Nephron (organoid): ENCODE data around the gene ENDOV.

Source experiments
- H3K27ac Mint-ChIP-seq, 3 experiments: 2 replicates each; pipeline ENCODE4 v1.8.0; 2020; ENCODE audit warnings: mixed read lengths in 3 of 3, mild to moderate bottlenecking in 2 of 3, moderate library complexity in 1 of 3
- H3K27me3 Mint-ChIP-seq: 2 replicates; pipeline ENCODE4 v1.8.0; 2021; ENCODE audit warnings: low read depth, mild to moderate bottlenecking, moderate library complexity, mixed read lengths
- H3K36me3 Mint-ChIP-seq: 2 replicates; pipeline ENCODE4 v1.8.0; 2020; ENCODE audit warnings: low read depth, mixed read lengths
- H3K4me1 Mint-ChIP-seq: 2 replicates; pipeline ENCODE4 v1.8.0; 2020; ENCODE audit warnings: mixed read lengths
- H3K4me3 Mint-ChIP-seq, 3 experiments: 2 replicates each; pipeline ENCODE4 v1.8.0; 2020; ENCODE audit warnings: mild to moderate bottlenecking in 3 of 3, mixed read lengths in 3 of 3, moderate library complexity in 2 of 3
- H3K9me3 Mint-ChIP-seq: 2 replicates; pipeline ENCODE4 v1.8.0; 2020; ENCODE audit warnings: mixed read lengths
- TF ChIP-seq, protein P1 (sequence below), 3 experiments: fragments of 200-600 bp; sonication (generic); IDR thresholded peaks; one replicate each; pipeline ENCODE4 v1.5.0; 2021; ENCODE audit warnings: antibody characterized with exemption in 3 of 3; ENCODE audit not compliant: unreplicated experiment in 3 of 3

ENDOV gene

DNA sequence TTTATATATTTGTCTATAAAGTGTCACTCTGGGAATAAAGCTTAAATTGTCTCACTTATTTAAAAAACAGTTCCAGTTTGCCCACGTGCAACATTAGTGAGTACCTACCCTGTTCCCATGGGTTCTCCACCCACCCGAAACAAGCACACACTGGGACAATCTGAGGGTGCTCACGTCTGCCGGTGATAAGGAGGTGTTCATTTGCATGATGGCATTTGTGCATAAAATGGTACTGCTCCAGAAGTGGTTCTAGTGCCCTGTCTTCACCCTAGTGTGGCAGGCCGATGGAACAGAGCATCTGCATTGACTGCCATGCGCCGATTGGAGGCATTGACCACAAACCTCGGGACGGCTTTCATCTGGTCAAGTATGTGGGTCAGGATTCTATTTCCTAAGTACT lies 35.6 kb upstream of the ENDOV start:
- H3K4me3 Mint-ChIP-seq = no peak overlapping the region
- TF ChIP-seq, protein P1, sequence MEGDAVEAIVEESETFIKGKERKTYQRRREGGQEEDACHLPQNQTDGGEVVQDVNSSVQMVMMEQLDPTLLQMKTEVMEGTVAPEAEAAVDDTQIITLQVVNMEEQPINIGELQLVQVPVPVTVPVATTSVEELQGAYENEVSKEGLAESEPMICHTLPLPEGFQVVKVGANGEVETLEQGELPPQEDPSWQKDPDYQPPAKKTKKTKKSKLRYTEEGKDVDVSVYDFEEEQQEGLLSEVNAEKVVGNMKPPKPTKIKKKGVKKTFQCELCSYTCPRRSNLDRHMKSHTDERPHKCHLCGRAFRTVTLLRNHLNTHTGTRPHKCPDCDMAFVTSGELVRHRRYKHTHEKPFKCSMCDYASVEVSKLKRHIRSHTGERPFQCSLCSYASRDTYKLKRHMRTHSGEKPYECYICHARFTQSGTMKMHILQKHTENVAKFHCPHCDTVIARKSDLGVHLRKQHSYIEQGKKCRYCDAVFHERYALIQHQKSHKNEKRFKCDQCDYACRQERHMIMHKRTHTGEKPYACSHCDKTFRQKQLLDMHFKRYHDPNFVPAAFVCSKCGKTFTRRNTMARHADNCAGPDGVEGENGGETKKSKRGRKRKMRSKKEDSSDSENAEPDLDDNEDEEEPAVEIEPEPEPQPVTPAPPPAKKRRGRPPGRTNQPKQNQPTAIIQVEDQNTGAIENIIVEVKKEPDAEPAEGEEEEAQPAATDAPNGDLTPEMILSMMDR (IDR thresholded peaks at IDR 0.05; ENCODE audit: unreplicated experiment in 3 of 3) = no peak
- no peaks in the 10 kb centered on the region for H3K9me3 Mint-ChIP-seq
- peaks cover 44% of the 10 kb centered on the region for H3K36me3 Mint-ChIP-seq
- peaks cover 20% of the 10 kb centered on the region for H3K4me1 Mint-ChIP-seq
- H3K27ac Mint-ChIP-seq = no peak overlapping the region
- no peaks in the 10 kb centered on the region for H3K27me3 Mint-ChIP-seq

DNA sequence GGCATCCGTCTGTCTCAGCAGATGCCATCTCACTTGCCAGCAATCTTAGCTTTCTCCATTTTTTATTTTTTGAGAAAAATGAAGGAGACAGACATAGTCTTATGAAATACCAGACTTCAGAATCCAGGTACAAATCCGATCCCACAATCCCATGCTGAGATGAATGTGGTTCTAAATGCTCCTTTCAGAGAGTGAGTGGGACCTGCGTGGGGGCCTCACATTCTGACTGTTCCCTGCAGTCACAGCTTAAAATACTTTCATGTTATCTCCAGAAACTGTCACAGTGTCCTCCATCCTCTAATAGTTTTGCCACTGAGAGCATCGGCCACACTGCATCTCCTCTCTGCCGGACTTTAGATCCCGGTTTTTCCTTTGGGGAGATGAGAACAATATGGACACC lies 34.9 kb upstream of the ENDOV start:
- Mint-ChIP-seq H3K4me1 (peaks cover 24% of the 10 kb centered on the region), H3K27me3 (no peaks in the 10 kb centered on the region), H3K4me3 (no peak overlapping the region), H3K36me3 (peaks cover 39% of the 10 kb centered on the region), H3K9me3 (no peaks in the 10 kb centered on the region), H3K27ac (no peak overlapping the region)
- TF ChIP-seq, protein P1 (IDR thresholded peaks at IDR 0.05; ENCODE audit: unreplicated experiment in 3 of 3) = no peak

DNA sequence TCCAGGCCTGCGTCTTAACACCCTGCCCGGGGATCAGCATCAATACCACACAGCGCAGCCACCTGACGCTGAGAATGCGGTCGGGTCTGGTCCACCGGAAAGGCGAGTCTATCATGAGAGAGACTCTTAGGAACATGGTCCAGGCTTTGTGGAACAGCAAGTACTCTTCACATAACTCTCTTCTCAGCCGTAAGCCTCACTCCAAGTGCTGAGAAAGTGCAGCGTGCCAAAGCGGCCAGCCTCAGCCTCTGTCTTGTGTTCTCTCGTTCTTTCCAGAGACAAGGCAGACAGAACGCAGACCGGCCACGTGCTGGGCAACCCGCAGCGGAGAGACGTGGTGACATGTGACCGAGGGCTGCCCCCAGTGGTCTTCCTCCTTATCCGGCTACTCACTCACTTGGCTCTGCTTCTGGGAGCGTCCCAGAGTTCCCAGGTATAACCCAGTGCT lies 34.4 kb upstream of the ENDOV start:
- Mint-ChIP-seq H3K27me3 (no peaks in the 10 kb centered on the region), H3K9me3 (no peaks in the 10 kb centered on the region), H3K36me3 (peaks cover 39% of the 10 kb centered on the region), H3K4me1 (peaks cover 28% of the 10 kb centered on the region), H3K27ac (no peak overlapping the region), H3K4me3 (no peak overlapping the region)
- TF ChIP-seq, protein P1 (IDR thresholded peaks at IDR 0.05; ENCODE audit: unreplicated experiment in 3 of 3) = no peak

DNA sequence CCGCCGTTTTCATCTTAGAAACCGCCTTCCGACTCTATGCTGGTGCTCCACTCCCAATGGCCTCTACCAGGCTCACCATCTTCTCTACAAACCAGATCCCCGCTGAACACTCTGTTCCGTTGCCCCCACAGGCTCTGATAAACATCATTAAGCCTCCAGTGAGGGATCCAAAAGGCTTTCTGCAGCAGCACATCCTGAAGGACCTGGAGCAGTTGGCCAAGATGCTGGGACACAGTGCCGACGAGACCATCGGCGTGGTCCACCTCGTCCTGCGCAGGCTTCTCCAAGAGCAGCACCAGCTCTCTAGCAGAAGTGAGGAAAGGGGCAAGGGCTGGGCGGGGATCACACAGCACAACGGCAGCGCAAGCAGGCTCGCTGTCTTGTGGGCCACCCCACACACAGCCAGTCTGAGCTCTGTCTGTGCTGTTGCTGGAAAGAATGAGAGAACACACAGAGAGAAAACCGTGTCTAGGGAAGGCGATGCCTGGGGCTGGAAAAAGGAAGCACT lies 33.5 kb upstream of the ENDOV start:
- Mint-ChIP-seq H3K4me1 (peaks cover 28% of the 10 kb centered on the region), H3K4me3 (no peak overlapping the region), H3K27ac (no peak overlapping the region), H3K27me3 (no peaks in the 10 kb centered on the region), H3K9me3 (no peaks in the 10 kb centered on the region), H3K36me3 (peaks cover 39% of the 10 kb centered on the region)
- TF ChIP-seq, protein P1 (IDR thresholded peaks at IDR 0.05; ENCODE audit: unreplicated experiment in 3 of 3) = no peak

DNA sequence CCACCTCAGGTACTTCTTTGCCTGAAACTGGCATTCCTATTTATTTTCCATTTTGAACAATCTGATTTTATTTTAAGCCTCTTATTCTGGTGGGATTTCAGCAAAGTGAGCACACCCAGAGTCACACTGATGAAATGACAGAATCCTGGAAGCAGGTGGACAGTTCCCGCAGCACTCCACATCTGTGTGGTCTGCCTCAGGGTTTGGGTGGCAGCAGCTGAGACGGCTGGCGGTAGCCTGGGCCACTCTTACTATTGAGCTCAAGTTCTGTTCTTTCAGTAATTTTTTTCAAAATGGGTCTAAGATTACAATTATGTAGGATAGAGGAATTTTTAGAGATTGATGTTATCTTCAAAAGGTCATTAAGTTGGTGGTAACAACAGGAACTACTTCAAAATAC lies 32.5 kb upstream of the ENDOV start:
- Mint-ChIP-seq H3K27ac (no peak overlapping the region), H3K27me3 (no peaks in the 10 kb centered on the region), H3K4me3 (no peak overlapping the region), H3K36me3 (peaks cover 29% of the 10 kb centered on the region), H3K4me1 (peaks cover 28% of the 10 kb centered on the region), H3K9me3 (no peaks in the 10 kb centered on the region)
- TF ChIP-seq, protein P1 (IDR thresholded peaks at IDR 0.05; ENCODE audit: unreplicated experiment in 3 of 3) = no peak

DNA sequence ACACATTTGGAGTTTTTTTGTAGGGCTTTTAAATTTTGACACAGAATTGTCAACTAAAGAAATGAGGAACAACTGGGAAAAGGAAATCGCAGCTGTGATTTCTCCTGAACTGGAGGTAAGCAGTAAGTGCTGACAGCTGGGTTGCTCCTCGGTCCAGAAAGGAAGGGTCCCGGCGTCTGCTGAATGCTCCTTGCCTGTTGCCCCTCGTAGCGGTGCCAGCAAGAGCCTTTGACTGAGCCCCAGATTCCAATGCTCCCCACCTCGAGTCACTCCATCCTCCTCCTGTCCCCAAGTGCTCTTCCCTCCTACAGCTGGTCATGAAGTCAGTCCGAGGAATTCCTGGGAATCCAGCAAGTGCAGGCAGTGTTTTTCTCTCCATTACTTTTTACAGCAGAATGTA lies 32.0 kb upstream of the ENDOV start:
- H3K27me3 Mint-ChIP-seq = no peaks in the 10 kb centered on the region
- TF ChIP-seq, protein P1 (IDR thresholded peaks at IDR 0.05; ENCODE audit: unreplicated experiment in 3 of 3) = no peak
- peaks cover 28% of the 10 kb centered on the region for H3K4me1 Mint-ChIP-seq
- peaks cover 27% of the 10 kb centered on the region for H3K36me3 Mint-ChIP-seq
- peak overlapping the region in 1 of 3 experiments; percentile 34 for H3K27ac Mint-ChIP-seq
- H3K4me3 Mint-ChIP-seq = no peak overlapping the region
- H3K9me3 Mint-ChIP-seq = no peaks in the 10 kb centered on the region
